Measurements from ENCODE around the gene SPPL2C.

Gene SPPL2C

DNA sequence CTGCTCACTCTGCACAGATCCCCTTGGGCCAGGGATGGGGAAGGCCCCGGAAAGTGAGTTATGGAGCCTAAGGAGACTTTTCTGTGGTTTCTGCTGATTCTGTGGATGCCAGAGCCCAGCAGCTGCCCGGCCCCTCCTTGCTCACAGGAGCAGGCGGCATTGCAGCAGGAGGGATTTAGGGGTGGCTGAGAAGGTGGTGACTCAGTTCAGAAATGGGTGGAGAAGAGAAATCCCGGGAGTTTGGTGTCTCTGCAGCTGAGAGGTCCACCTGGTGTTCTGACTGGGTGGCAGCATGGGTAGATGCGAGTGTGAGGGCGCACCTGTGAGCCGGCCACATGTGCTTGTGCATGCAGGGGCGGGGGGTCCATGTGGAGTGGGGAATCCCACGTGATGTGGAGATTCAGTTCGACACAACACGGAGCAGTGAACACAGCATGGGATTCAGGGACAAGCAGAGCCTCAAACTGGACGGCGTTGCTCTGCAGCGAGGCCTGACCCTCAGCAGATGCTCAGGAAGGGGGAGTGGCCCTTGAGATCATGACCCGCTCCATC, 16.0 kb upstream of the SPPL2C start:
- DNase-seq (ENCODE audit: low read depth): no peak

DNA sequence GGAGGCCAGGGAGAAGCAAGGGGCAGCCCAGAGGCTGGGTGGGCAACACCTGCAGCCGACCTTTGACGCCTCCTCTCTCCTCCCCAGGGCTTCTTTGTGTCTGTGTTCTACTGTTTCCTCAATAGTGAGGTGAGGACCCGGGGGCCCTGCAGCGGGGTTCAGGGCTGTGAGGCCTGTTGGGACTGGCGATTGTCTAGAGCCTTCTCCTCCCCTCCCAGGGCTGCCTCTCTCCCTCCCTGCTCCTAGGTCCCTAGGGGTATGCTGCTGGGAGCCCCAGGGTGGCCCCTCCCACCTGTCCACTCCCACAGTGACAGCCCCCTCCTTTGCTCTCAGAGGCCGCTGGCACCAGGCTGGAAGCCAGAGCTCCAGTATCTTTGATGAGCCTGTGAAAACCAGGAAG, 10.8 kb upstream of the SPPL2C start:
- DNase-seq (ENCODE audit: low read depth): no peak

DNA sequence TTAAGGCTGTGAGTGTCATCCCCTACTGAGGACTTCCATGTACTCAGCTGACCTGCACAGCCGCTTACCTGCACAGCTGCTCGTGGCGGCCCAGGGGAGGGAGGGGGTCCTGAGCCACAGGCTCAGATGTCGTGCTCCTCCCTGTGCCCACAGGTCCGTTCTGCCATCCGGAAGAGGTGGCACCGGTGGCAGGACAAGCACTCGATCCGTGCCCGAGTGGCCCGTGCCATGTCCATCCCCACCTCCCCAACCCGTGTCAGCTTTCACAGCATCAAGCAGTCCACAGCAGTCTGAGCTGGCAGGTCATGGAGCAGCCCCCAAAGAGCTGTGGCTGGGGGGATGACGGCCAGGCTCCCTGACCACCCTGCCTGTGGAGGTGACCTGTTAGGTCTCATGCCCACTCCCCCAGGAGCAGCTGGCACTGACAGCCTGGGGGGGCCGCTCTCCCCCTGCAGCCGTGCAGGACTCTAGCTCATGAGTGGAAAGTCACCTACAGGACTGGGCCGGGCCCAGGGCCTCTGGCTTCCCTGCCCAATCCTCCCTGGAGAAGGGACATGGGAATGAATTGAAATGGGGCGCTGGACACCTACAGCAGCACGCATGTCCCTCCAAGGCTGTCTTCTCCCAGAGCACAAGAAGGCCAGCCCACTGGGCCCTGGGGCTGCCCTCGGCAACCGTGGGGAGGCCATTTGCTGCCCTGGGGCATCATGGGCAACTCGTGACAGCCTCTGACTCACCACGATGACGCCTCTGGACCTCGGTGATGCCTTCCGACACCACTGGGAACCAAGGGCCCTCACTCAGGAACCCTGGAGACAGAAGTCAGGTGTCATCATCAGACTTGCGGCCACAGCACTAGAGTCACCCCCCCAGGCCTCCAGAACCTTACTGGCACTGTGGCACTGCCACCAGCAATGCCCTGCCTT, 9.9 kb upstream of the SPPL2C start:
- no peak for DNase-seq (ENCODE audit: low read depth)

DNA sequence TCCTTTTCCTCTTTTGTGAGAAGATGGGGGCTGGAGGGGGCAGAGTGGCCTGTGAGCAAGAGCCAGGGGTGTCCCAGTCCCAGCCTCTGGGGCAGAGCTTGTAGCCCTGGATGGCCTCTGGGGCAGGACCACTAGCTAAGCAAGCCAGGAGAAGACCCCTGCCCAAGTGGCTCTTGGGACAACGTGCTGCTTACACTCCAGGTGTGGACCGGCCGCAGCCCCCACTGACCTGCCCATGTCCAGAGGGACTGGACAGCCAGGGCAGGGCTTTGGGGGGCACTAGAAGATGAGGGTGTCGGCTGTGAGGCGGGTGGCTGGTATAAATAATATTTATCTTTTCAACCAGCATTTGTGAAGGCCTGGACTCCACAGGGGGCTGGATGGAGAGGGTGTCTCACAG, 9.2 kb upstream of the SPPL2C start:
- DNase-seq (ENCODE audit: low read depth): no peak

DNA sequence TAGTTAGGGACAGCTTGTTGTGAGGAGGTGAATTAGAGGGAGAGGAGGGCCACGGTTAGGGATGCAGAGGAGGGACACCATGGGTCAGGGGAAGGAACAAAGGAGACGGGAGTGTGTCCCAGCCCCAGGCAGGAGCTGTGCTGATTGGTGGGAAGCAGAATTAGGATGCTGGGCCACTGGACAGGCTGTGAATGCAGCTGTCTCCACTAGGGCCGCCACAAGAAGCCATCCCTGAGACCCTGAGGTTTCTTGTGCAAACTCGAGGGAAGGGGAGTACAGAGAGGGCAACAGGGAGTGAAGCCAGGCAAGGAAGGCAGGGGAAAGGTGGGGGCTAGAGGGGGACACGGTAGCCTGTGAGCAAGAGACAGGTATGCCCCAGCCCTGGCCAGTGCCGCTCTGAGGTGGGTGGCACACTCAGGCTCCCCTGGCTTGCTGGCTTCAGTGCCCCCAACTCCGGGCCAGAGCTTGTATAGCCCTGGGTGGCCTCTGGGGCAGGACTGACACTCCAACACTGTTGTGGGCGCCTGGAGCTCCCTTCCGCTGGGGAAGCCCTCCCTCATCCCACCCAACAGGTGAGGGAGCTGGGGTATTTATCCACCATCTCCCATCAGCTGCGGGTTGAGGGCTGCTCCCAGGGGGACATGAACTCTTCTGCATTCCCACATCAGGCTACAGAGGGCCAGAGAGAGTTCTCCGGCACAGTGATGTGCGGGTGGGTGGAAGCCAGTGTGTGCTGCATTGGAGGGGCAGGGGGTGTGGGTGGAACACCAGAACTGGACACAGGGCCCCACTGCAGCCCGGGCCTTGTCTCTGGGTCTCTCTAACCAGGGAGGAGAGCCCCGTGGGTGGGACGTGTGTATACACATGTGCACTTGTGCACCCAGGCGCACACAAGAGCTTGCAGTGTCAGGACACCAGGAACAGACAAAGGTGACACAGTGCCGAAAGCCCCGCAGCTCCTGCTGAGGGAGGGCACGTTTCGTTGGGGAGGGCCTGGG, 8.3 kb upstream of the SPPL2C start:
- DNase-seq (ENCODE audit: low read depth): no peak

DNA sequence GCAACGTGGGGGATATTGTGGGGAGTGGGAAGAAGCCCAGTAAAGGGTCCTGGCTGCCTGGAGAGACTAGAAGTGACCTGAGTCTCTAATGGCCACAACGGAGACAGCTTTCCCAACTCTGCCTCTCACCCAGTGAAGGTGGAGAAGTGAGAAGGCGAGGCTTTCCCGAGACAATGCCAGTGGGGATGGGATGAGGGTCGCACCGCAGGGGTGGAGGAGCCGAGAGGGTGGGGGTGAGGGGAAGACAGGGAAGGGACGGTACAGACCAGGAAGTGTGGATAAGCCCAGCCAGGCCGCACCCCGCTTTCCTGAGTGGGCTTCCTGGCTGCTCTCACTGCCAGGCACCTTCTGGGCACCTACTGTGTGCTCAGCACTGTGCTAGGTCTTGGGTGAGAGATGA, 7.5 kb upstream of the SPPL2C start:
- no peak for DNase-seq (ENCODE audit: low read depth)

DNA sequence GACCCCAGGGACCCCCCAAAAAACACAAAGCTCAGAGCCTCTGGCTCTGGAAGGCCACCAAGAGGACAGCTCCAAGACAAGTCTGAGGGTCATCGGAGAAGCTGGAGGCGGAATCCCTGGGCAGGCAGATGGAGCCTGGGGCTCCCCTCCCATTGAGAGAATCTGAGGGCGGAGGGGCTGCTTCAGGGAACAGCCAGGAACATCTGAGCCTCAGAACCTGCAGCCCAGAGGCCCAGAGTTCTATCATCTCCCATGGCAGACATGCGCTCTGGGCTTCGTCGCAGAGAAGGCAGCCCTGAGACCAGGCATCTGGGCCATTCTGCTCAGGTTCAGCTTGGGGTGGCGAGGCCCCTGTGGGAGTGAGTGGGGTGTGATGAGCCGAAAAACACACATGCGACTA, 7.1 kb upstream of the SPPL2C start:
- no peak for DNase-seq (ENCODE audit: low read depth)

DNA sequence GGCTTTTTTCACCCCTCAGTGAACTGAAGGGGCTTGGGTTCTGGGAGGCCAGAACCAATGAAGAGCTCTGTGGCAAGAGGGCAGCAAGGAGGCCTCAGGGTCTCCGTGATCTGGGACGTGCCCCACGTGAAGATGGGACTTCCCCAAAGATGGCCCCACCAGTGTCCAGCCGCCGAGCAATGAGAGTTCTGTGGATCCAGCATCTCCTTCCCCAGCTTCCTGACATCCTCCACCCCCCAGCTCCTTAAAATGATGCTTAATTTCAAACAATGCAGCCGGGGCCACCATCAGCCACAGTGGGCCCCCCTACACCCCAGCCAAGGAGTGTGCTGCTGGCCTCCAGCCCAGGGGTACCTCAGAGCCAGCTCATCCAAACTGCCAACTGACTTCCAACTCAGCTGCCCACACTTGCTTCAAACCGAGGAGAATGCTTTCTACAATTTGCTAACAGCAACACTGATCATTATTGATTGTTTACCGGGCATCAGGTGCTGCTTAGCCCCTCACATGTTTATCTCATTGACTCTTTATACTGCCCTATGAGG, 5.9 kb upstream of the SPPL2C start:
- no peak for DNase-seq (ENCODE audit: low read depth)

DNA sequence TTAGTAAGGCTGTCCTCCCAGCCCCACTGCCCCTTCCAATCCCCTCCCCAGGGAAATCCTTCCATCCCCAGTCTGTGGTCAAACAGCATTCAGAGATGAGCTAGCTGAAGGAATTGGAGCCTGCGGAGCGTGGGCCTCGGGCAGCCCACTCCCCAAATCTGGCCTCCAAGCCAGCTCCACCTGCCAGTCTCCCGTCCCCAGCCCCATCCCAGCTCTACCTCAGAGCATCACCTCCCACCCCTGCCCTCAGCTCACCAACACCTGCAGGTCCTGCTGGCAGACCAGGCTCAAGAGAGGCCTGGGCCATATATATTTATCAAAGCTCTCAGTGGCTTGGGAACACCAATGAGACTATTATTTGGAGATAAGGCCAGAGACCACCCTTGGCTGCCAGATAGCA, 5.2 kb upstream of the SPPL2C start:
- DNase-seq (ENCODE audit: low read depth): no peak

DNA sequence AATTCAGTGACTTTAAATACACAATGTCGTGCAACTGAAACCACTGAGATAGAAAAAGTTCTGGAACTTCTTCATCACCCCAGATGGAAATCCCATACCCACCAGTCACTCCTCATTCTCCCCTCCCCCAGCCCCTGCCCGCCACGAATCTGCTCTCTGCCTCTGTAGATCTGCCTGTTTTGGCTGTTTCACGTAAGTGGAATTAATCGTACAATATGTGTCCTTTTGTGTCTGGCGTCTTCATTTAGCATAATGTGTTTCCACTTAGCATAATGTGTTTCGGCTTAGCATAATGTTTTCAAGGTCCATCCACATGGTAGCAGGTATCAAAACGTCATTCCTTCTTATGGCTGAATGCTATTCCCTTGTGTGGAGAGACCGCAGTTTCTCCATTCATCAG, 3.5 kb upstream of the SPPL2C start:
- no peak for DNase-seq (ENCODE audit: low read depth)

DNA sequence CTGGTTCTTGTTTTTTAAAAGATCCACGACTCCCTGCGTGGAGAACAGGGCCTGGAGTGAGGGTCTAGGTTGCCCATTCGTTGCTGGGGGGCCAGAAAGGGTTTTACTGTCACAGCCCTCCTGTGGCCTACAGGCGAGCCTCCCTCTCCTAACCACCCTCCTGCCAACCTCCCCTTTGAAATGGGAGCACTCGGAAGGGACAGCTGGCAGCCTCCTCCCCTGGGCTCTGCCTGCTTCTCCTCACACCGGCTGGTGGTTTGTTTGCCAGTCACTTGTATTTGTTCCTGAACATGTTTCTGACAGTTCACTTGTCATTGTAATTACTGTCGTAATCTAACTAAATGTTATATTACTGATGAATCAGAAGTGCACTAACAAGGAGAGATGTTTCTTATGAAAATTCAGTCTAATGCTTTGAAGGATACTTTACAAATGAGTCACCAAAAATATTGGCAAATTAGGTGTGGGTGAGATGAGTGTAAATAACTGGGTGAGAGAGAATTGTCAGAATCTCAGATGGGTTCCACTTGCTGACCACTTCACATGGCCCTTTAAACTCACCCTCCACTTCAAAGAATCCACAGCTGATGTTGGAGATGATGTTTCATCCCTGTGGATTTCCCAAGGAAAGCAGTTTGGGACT, 2.7 kb upstream of the SPPL2C start:
- DNase-seq (ENCODE audit: low read depth): no peak

DNA sequence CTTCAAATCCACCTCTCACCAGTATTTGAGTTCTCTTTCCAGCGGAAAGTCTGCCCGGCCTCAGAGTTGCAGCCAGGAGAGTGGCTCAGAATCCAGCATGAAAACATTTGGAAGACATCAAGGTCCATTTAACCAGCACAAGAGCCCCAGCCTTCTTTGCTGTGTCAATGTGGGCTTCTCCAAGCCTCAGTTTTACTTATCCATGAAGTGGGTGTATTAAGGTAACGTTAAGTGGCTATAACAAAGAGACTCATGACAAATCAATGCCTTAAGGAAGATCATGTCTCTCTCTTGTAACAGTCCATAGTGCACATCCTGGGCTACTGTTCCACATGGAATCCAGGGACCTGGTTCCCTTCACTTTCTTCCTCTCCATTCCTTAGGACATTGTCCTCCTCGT, 959 bp upstream of the SPPL2C start:
- DNase-seq (ENCODE audit: low read depth): no peak

DNA sequence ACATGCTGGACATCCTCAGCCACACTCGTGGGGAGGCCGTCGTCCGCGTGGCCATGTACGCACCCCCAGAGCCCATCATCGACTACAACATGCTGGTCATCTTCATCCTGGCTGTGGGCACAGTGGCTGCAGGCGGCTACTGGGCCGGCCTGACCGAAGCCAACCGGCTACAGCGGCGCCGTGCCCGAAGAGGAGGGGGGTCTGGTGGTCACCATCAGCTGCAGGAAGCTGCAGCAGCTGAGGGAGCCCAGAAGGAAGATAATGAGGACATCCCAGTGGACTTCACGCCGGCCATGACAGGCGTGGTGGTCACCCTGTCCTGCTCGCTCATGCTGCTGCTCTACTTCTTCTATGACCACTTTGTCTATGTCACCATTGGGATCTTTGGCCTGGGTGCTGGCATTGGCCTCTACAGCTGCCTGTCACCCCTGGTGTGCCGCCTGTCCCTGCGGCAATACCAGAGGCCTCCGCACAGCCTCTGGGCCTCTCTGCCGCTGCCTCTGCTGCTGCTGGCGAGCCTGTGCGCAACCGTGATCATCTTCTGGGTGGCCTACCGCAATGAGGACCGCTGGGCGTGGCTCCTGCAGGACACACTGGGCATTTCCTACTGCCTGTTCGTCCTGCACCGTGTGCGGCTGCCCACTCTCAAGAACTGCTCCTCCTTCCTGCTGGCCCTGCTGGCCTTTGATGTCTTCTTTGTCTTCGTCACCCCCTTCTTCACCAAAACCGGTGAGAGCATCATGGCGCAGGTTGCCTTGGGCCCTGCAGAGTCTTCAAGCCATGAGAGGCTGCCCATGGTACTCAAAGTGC, 900 bp downstream of the SPPL2C start:
- no peak for DNase-seq (ENCODE audit: low read depth)

DNA sequence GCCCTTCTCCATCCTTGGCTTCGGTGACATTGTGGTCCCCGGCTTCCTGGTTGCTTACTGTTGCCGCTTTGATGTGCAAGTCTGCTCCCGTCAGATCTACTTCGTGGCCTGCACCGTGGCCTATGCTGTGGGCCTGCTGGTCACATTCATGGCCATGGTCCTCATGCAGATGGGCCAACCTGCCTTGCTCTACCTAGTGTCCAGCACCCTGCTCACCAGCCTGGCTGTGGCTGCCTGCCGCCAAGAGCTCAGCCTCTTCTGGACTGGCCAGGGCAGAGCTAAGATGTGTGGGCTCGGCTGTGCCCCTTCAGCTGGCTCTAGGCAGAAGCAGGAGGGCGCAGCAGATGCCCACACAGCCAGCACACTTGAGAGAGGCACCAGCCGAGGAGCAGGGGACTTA, 1.5 kb downstream of the SPPL2C start:
- DNase-seq (ENCODE audit: low read depth): no peak

DNA sequence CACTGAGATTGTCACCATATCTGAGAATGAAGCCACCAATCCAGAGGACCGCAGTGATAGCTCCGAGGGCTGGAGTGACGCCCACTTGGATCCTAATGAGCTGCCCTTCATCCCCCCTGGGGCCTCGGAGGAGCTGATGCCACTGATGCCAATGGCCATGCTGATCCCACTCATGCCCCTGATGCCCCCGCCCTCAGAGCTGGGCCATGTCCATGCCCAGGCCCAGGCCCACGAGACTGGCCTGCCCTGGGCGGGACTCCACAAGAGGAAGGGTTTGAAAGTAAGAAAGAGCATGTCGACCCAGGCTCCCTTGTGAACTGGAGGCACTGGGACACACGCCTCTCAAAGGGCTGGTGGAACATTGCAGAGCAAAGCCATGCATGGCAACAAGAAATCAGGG, 2.0 kb downstream of the SPPL2C start:
- no peak for DNase-seq (ENCODE audit: low read depth)

DNA sequence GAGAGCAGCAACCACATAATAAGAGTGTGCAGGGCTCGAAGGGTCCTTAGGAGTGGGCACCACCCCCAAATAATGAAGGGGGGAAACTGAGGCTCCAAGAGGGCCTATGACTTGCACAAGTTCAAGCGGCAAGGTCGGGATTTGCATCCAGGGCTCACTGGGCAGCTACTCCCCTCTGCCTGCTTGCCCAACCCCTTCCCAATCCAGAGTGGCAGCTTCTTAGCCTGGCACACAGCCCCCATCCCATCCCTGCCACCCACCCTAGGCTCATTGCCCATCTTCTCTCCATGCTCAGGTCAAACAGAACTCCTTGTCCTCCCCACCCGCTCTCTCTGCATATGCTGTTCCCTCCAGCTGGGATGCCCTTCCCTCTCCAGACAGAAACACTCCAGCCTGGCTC, 2.4 kb downstream of the SPPL2C start:
- DNase-seq (ENCODE audit: low read depth): no peak

DNA sequence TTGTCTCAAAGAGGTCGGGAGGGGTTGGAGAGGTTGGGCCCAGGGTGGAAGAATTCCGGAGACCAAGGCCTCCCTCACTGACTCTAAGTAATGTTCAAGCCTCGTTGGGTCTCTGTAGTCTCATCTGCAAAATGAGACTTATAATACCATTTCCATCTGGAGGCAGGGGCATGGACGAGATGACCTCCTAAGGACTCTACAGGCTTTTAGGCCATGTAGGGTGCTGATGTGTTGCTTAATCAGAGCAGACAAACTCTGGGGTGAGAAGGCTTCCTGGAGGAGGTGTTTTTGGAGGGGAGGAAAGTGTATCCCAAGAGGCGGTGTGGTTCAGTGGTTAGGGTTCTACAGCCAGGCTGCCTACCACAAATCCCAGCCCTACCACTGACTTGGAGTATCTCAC, 3.1 kb downstream of the SPPL2C start:
- no peak for DNase-seq (ENCODE audit: low read depth)

DNA sequence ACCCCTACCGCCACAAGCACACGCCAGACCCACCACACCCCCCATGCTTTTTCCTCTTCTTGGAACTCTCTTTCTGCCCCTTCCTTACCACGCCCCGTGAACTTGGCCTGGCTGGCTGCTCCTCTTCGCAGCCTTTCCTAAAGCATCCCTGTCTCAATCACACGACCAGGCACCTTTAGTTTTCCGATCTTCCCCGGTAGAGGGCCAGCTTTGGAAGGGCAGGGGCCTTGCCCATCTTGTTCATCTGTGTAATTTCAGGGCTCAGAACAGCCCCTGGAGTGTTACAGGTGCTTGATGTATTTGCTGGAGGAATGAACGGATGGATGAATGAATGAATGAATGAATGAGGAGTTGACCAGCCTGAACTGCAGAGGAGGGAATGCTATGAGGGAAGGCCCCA, 3.7 kb downstream of the SPPL2C start:
- no peak for DNase-seq (ENCODE audit: low read depth)

DNA sequence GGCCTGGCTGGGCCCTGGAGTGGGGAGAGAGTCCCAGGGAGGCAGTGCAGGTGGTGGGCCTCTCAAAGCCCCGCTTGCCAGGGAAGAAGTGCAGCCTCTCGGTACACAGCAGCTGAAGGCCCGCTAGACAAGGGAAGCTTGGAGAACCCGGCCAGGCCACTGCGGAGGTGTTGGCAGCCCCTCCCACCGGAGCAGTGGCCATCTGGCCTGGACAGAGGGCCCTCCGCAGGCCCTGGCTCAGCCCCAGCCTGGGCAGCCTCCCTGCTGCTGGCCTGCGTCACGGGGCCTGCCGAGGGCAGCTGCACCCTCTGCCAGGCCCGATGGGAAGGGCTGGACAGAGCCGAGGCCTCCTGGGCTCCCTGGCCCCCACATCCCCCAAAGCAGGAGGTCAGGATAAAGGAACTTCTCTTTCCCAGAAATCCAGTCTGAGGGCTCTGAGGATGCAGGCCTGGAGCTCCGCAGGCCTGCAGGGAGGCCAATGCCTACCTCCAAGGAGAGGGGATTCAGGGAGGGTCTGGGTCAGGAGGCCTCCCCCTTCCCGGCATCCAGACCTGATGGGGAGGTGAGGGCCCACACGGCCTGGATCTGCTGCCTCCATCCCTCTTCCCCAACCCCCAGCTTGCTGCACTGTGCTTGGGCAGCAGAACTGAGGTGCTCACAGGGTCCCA, 4.3 kb downstream of the SPPL2C start:
- no peak for DNase-seq (ENCODE audit: low read depth)

DNA sequence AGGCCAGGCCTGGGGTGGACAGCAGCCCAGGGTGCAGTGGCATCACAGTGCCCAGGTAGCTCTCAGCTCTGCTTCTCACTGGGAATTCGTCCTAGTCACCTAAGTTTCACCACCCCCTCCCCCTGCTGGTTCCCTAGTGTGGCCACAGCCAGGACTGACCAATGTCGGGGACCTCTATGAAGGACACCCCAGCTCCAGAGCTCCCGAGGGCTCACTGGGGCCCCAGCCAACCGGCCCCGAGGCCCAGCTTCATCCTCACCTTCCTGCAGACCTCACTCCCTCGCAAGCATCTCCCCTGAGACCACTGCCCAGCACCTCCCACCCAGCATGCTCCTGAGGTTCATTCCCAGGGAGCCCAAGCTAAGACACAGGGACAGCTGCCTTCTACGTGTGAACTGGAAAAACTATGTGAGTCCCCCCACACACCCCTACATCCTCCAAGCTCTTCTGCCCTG, 4.9 kb downstream of the SPPL2C start:
- DNase-seq (ENCODE audit: low read depth): no peak

All from non-pigmented ciliary epithelial cell (primary cell).